ENCODE data around the gene CMSS1.

DNA sequence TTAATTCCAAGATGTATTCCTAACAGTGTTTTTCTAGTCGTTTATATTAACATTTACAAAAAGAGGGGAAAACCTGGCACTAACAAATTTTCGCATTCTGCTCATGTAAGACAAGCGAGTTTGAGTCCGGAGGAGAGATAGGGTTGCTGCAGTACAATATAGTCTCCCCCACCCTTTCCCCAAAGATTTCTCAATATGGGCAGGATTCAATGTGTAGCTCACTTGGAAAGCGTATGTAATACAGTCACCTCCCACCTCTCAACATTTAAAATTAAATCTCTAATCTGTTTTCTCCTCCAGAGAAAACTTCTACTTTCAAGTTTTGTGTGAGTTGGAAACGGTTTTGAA lies 57.9 kb downstream of the CMSS1 start:
- TF ChIP-seq, protein P1, sequence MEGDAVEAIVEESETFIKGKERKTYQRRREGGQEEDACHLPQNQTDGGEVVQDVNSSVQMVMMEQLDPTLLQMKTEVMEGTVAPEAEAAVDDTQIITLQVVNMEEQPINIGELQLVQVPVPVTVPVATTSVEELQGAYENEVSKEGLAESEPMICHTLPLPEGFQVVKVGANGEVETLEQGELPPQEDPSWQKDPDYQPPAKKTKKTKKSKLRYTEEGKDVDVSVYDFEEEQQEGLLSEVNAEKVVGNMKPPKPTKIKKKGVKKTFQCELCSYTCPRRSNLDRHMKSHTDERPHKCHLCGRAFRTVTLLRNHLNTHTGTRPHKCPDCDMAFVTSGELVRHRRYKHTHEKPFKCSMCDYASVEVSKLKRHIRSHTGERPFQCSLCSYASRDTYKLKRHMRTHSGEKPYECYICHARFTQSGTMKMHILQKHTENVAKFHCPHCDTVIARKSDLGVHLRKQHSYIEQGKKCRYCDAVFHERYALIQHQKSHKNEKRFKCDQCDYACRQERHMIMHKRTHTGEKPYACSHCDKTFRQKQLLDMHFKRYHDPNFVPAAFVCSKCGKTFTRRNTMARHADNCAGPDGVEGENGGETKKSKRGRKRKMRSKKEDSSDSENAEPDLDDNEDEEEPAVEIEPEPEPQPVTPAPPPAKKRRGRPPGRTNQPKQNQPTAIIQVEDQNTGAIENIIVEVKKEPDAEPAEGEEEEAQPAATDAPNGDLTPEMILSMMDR (conservative IDR thresholded peaks at IDR 0.05; ENCODE audit: low read length): no peak
- no peak for TF ChIP-seq EZH2phosphoT487 (IDR thresholded peaks at IDR 0.05; ENCODE audit: borderline replicate concordance)

All from Loucy (cell line).